Uterus (tissue), 4 donors: ENCODE data around the gene PLCD4. TPM values are rescaled to one million over a fixed set of nuclear protein-coding genes. Genes with fewer than 3 reads are reported as not detected.

Experiments used
- DNase-seq, 2 donors: peaks; one replicate each; pipeline ENCODE4 v3.0.0-alpha.2; 2019 to 2020
- H3K27ac ChIP-seq, 2 donors: fragments of 200-600 bp; sonication (generic); 1 replicate in 1 of 2; 2 replicates in 1 of 2; pipeline ENCODE4 v1.5.1; 2016 to 2018
- H3K27me3 ChIP-seq, 2 donors: fragments of 200-600 bp; sonication (generic); one replicate each; pipeline ENCODE4 v1.5.1; 2018 to 2019; ENCODE audit warnings: control low read depth in 1 of 2
- H3K36me3 ChIP-seq, 2 donors: fragments of 200-600 bp; sonication (generic); one replicate each; pipeline ENCODE4 v1.5.1; 2019; ENCODE audit warnings: control low read depth in 1 of 2
- H3K4me1 ChIP-seq, 2 donors: fragments of 200-600 bp; sonication (generic); one replicate each; pipeline ENCODE4 v1.5.1; 2018 to 2019; ENCODE audit warnings: control low read depth in 1 of 2
- H3K4me3 ChIP-seq, 2 donors: fragments of 200-600 bp; sonication (generic); 1 replicate in 1 of 2; 2 replicates in 1 of 2; pipeline ENCODE4 v1.5.1; 2018 to 2019; ENCODE audit warnings: mild to moderate bottlenecking in 1 of 2
- H3K9me3 ChIP-seq, 2 donors: fragments of 200-600 bp; sonication (generic); one replicate each; pipeline ENCODE4 v1.5.1; 2019; ENCODE audit warnings: control low read depth in 1 of 2
- CTCF ChIP-seq, 4 experiments: fragments of 200-600 bp in 2 of 4; fragments of 450-650 bp in 2 of 4; sonication (generic) in 2 of 4; IDR thresholded peaks; one replicate each; pipeline ENCODE4 v1.5.1; 2016 to 2019; ENCODE audit warnings: antibody characterized with exemption in 4 of 4, mild to moderate bottlenecking in 2 of 4, moderate library complexity in 1 of 4
- POLR2A ChIP-seq, 2 donors: fragments of 450-650 bp; IDR thresholded peaks; one replicate each; pipeline ENCODE4 v1.6.1; 2016; ENCODE audit warnings: antibody characterized with exemption in 2 of 2, mild to moderate bottlenecking in 1 of 2, moderate library complexity in 1 of 2
- intact Hi-C: fragments of 100-400 bp; cut with DNase I; formaldehyde crosslinking; loops from one replicate; pipeline ENCODE4 v1.15.1; 2023; ENCODE audit warnings: low total_unique reads
- total RNA-seq, 4 donors: library from RNA; depleted of rRNA in 3 of 4; stranded (reverse); fragments of >200 nt in 3 of 4; gene quantifications; one replicate each; pipeline versions ENCODE4 v1.1.0 to v1.2.4, GENCODE V29; 2014 to 2023
- donor health status: DM: yes; HTN: yes; CAD: no.

PLCD4 gene
- total RNA-seq, 4 donors from 2014 or later, result 0.26 to 2.4 (median 1.2) TPM; not detected in 1

GRCh38 chr2:218643751-218644310 lies 36.1 kb downstream of the PLCD4 start:
- DNase-seq, result no peak
- no peak overlapping the region for H3K27ac ChIP-seq
- no peak overlapping the region for H3K4me3 ChIP-seq
- H3K27me3 ChIP-seq, result no peaks in the 10 kb centered on the region
- H3K36me3 ChIP-seq, result no peaks in the 10 kb centered on the region
- no peaks in the 10 kb centered on the region for H3K9me3 ChIP-seq
- TF ChIP-seq CTCF (IDR thresholded peaks at IDR 0.05), result no peak
- TF ChIP-seq POLR2A (IDR thresholded peaks at IDR 0.05), result no peak
- H3K4me1 ChIP-seq, result no peaks in the 10 kb centered on the region
- intact Hi-C loops, result no loop called here

GRCh38 chr2:218644721-218645120 lies 37.0 kb downstream of the PLCD4 start:
- H3K4me1 ChIP-seq, result no peaks in the 10 kb centered on the region
- intact Hi-C loops, result no loop called here
- H3K9me3 ChIP-seq, result no peaks in the 10 kb centered on the region
- H3K27me3 ChIP-seq, result no peaks in the 10 kb centered on the region
- TF ChIP-seq CTCF (IDR thresholded peaks at IDR 0.05) (no peak), POLR2A (IDR thresholded peaks at IDR 0.05) (no peak)
- H3K4me3 ChIP-seq, result no peak overlapping the region
- DNase-seq, result no peak
- H3K27ac ChIP-seq, result no peak overlapping the region
- H3K36me3 ChIP-seq, result no peaks in the 10 kb centered on the region

- TF ChIP-seq POLR2A (IDR thresholded peaks at IDR 0.05) (no peak), CTCF (IDR thresholded peaks at IDR 0.05) (no peak)
- intact Hi-C loops, result no loop called here
- H3K27ac ChIP-seq, result no peak overlapping the region
- no peak for DNase-seq
- no peaks in the 10 kb centered on the region for H3K36me3 ChIP-seq
- H3K4me1 ChIP-seq, result no peaks in the 10 kb centered on the region
- H3K4me3 ChIP-seq, result no peak overlapping the region
- H3K9me3 ChIP-seq, result no peaks in the 10 kb centered on the region
- H3K27me3 ChIP-seq, result no peaks in the 10 kb centered on the region
These were observed 37.4 kb downstream of the PLCD4 start for GRCh38 chr2:218645126-218645525.

GRCh38 chr2:218648088-218648786 lies 40.5 kb downstream of the PLCD4 start:
- Histone ChIP-seq H3K9me3 (no peaks in the 10 kb centered on the region), H3K4me3 (no peak overlapping the region), H3K4me1 (no peaks in the 10 kb centered on the region), H3K27ac (no peak overlapping the region), H3K27me3 (no peaks in the 10 kb centered on the region), H3K36me3 (no peaks in the 10 kb centered on the region)
- intact Hi-C loops, result no loop called here
- no peak for TF ChIP-seq POLR2A (IDR thresholded peaks at IDR 0.05)
- TF ChIP-seq CTCF (IDR thresholded peaks at IDR 0.05), result peak; percentile 44 to 64 (median 53)
- peak in 1 of 2 donors; percentile 31 for DNase-seq

GRCh38 chr2:218648787-218649100 lies 41.0 kb downstream of the PLCD4 start:
- no peaks in the 10 kb centered on the region for H3K4me1 ChIP-seq
- TF ChIP-seq CTCF (IDR thresholded peaks at IDR 0.05), result peak in 1 of 4 experiments; percentile 0
- TF ChIP-seq POLR2A (IDR thresholded peaks at IDR 0.05), result no peak
- H3K4me3 ChIP-seq, result no peak overlapping the region
- no peak overlapping the region for H3K27ac ChIP-seq
- no peaks in the 10 kb centered on the region for H3K9me3 ChIP-seq
- no peaks in the 10 kb centered on the region for H3K27me3 ChIP-seq
- no peak for DNase-seq
- intact Hi-C loops, result no loop called here
- no peaks in the 10 kb centered on the region for H3K36me3 ChIP-seq
